Karpas-422 (cell line): ENCODE results near the gene AADACL2. TPM values are rescaled to one million over a fixed set of nuclear protein-coding genes. Genes with fewer than 3 reads are reported as not detected.

Experiments
- DNase-seq: peaks from one replicate; pipeline ENCODE4 v3.0.0-alpha.2; 2015
- H2AFZ ChIP-seq: fragments of 200-600 bp; sonication (generic); 2 replicates; pipeline ENCODE4 v1.6.1; 2014; ENCODE audit warnings: antibody characterized with exemption, low read length, mixed read lengths
- H3K27ac ChIP-seq: fragments of 200-600 bp; sonication (generic); 2 replicates; pipeline ENCODE4 v1.5.1; 2014; ENCODE audit warnings: mild to moderate bottlenecking, low read length, moderate library complexity
- H3K27me3 ChIP-seq: fragments of 200-600 bp; sonication (generic); 2 replicates; pipeline ENCODE4 v1.6.1; 2014; ENCODE audit warnings: low read length, mixed read lengths
- H3K36me3 ChIP-seq: fragments of 200-600 bp; sonication (generic); 2 replicates; pipeline ENCODE4 v1.6.1; 2014; ENCODE audit warnings: low read length, mixed read lengths; ENCODE audit not compliant: insufficient read depth
- H3K4me1 ChIP-seq: fragments of 200-600 bp; sonication (generic); 2 replicates; pipeline ENCODE4 v1.6.1; 2014; ENCODE audit warnings: mild to moderate bottlenecking, low read length, mixed read lengths
- H3K4me2 ChIP-seq: fragments of 200-600 bp; sonication (generic); 2 replicates; pipeline ENCODE4 v1.6.1; 2014; ENCODE audit warnings: low read length, low read depth, mild to moderate bottlenecking; ENCODE audit not compliant: poor library complexity, severe bottlenecking
- H3K4me3 ChIP-seq: fragments of 200-600 bp; sonication (generic); 2 replicates; pipeline ENCODE4 v1.5.1; 2014; ENCODE audit warnings: mild to moderate bottlenecking, antibody characterized with exemption, low read length, mixed read lengths
- H3K79me2 ChIP-seq: fragments of 200-600 bp; sonication (generic); 2 replicates; pipeline ENCODE4 v1.6.1; 2014; ENCODE audit warnings: mild to moderate bottlenecking, low read length, mixed read lengths
- H3K9ac ChIP-seq: fragments of 200-600 bp; sonication (generic); 2 replicates; pipeline ENCODE4 v1.6.0; 2014; ENCODE audit warnings: low read length
- H3K9me2 ChIP-seq: fragments of 200-600 bp; sonication (generic), shearing (Covaris generic); replicated peaks from 2 replicates; pipeline ENCODE4 v1.6.0; 2014; ENCODE audit warnings: mild to moderate bottlenecking, low read length, moderate library complexity; ENCODE audit not compliant: insufficient read depth
- H3K9me3 ChIP-seq: fragments of 300-700, 200-600 bp; sonication (generic); 2 replicates; pipeline ENCODE4 v1.6.1; 2014; ENCODE audit warnings: low read length, mixed read lengths
- H4K20me1 ChIP-seq: fragments of 200-600 bp; sonication (generic); 2 replicates; pipeline ENCODE4 v1.6.1; 2014; ENCODE audit warnings: mild to moderate bottlenecking, antibody characterized with exemption, low read length, low read depth; ENCODE audit not compliant: insufficient read depth
- total RNA-seq: library from RNA; depleted of rRNA; stranded (reverse); fragments of >200 nt; shearing (Covaris generic); gene quantifications from 2 replicates; pipeline ENCODE4 v1.2.3, GENCODE V29; 2014; ENCODE audit warnings: low replicate concordance

The AADACL2 gene
- total RNA-seq, 1 experiment from 2014 or later: not detected

DNA sequence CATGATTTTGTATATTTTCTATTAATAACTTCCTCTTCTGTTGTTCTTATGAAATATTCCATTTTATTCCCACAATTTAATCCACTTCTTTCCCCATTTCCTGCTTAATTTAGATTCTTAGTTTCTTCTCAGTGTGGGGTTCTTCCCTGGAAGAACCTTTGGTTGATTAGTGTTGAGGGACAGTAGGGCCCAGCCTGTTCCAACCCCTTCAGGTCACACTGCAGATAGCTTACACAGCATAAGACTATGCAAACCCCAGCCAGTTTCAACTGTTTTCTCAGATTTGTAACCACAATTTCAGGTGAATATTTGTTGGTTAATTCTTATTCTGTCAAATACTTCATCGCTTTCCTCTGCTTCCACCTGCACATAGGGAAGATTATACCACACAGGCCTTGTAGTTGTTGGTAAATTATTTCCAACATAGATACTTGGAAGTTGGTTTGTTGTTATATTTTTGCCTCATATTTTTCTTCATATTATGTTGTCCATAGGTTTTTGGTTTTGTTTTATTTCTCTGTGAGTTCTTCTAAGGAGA is 34.7 kb downstream of the AADACL2 start:
- H3K27ac ChIP-seq: no peak overlapping the region
- H4K20me1 ChIP-seq: no peaks in the 10 kb centered on the region
- H3K79me2 ChIP-seq: no peaks in the 10 kb centered on the region
- H3K27me3 ChIP-seq: no peaks in the 10 kb centered on the region
- no peak for DNase-seq
- no peak overlapping the region for H3K4me3 ChIP-seq
- H2AFZ ChIP-seq: no peak overlapping the region
- H3K4me1 ChIP-seq: no peaks in the 10 kb centered on the region
- no peak overlapping the region for H3K9ac ChIP-seq
- no peaks in the 10 kb centered on the region for H3K36me3 ChIP-seq
- H3K9me2 ChIP-seq: no peaks in the 10 kb centered on the region
- no peaks in the 10 kb centered on the region for H3K9me3 ChIP-seq
- no peak overlapping the region for H3K4me2 ChIP-seq

DNA sequence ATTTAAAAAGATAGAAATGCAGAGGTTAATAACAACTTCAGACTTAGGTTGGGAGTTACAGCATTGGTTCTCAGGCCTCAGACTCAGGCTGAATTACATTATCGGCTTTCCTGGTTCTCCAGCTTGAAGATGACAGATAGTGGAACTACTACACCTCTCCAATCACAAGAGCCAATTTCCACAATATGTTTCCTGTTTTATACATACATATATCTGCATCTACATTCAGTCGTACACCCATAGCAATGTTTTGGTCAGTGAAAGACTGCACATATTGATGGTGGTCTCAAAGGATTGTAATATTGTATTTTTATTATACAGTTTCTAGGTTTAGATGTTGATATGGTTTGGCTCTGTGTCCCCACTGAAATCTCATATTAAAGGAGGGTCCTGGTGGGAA is 35.4 kb downstream of the AADACL2 start:
- no peak overlapping the region for H2AFZ ChIP-seq
- no peak overlapping the region for H3K27ac ChIP-seq
- no peak overlapping the region for H3K4me2 ChIP-seq
- H3K4me1 ChIP-seq: no peaks in the 10 kb centered on the region
- no peak for DNase-seq
- H3K79me2 ChIP-seq: no peaks in the 10 kb centered on the region
- H3K9me3 ChIP-seq: no peaks in the 10 kb centered on the region
- H3K9ac ChIP-seq: no peak overlapping the region
- no peaks in the 10 kb centered on the region for H3K27me3 ChIP-seq
- H4K20me1 ChIP-seq: no peaks in the 10 kb centered on the region
- no peaks in the 10 kb centered on the region for H3K36me3 ChIP-seq
- no peaks in the 10 kb centered on the region for H3K9me2 ChIP-seq
- H3K4me3 ChIP-seq: no peak overlapping the region

DNA sequence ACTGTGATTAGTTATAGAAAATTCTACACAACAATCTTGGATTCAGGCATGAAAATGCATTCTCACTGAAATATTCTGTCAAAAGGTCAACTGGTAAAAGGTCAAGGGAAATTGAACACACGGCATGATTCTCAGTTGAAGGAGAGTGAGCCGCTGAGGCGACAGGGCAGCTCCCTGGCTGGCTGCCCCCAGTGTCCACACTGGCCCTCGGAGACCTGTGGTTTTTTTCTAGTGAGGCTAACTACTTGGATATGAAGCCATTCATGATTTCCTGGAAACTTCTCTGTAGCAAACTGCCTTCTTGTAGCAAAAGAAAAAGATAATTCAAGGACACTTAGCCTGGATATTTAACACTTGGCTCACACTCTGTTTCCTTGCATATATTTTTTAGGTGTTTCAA is 37.2 kb downstream of the AADACL2 start:
- Histone ChIP-seq H3K4me2 (no peak overlapping the region), H3K4me1 (no peaks in the 10 kb centered on the region), H3K79me2 (no peaks in the 10 kb centered on the region), H3K9ac (no peak overlapping the region), H3K9me3 (no peaks in the 10 kb centered on the region), H3K9me2 (no peaks in the 10 kb centered on the region), H4K20me1 (no peaks in the 10 kb centered on the region), H3K4me3 (no peak overlapping the region), H2AFZ (no peak overlapping the region), H3K27me3 (no peaks in the 10 kb centered on the region), H3K27ac (no peak overlapping the region), H3K36me3 (no peaks in the 10 kb centered on the region)
- DNase-seq: no peak

DNA sequence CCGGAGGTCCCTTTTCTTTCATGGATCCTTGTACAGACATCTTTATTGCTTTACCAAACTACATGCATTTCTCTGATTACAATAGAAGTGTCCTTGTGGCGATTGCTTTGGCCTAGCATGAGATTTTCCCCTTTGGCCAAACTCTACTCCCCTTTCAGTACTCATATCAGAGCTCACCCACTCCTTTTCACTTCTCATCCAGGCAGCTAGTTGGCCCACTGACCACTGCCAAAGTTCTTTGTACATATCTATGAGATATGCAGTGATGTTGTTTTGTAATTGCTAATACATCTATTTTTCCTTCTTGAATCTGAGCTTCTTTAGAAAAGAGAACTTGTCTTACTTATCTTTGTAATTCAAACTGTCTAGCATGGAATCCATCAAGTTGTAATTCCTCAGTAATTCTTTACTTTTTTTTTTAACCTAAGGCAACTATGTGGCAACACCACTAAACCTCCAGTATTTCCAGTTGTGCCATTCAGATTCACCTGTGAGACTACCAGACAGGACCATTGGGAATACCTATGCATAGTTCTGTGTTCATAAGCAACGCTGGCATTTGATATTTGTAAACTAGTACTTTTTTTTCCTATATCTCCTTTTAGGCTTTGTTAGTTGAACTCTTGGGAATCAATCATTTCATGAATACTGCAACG is 39.2 kb downstream of the AADACL2 start:
- no peak overlapping the region for H3K9ac ChIP-seq
- no peaks in the 10 kb centered on the region for H3K79me2 ChIP-seq
- H3K9me3 ChIP-seq: no peaks in the 10 kb centered on the region
- H3K27ac ChIP-seq: no peak overlapping the region
- H3K27me3 ChIP-seq: no peaks in the 10 kb centered on the region
- no peaks in the 10 kb centered on the region for H4K20me1 ChIP-seq
- no peaks in the 10 kb centered on the region for H3K4me1 ChIP-seq
- no peaks in the 10 kb centered on the region for H3K36me3 ChIP-seq
- H2AFZ ChIP-seq: no peak overlapping the region
- H3K4me3 ChIP-seq: no peak overlapping the region
- no peak for DNase-seq
- no peaks in the 10 kb centered on the region for H3K9me2 ChIP-seq
- H3K4me2 ChIP-seq: no peak overlapping the region

- Histone ChIP-seq H3K9ac (no peak overlapping the region), H3K9me3 (no peaks in the 10 kb centered on the region), H3K4me1 (no peaks in the 10 kb centered on the region), H3K79me2 (no peaks in the 10 kb centered on the region), H3K9me2 (no peaks in the 10 kb centered on the region), H3K27ac (no peak overlapping the region), H3K36me3 (no peaks in the 10 kb centered on the region), H3K4me2 (no peak overlapping the region), H3K4me3 (no peak overlapping the region), H4K20me1 (no peaks in the 10 kb centered on the region), H2AFZ (no peak overlapping the region), H3K27me3 (no peaks in the 10 kb centered on the region)
- DNase-seq: no peak
Observed at GRCh38 chr3:151774235-151774634, 40.5 kb downstream of the AADACL2 start.

DNA sequence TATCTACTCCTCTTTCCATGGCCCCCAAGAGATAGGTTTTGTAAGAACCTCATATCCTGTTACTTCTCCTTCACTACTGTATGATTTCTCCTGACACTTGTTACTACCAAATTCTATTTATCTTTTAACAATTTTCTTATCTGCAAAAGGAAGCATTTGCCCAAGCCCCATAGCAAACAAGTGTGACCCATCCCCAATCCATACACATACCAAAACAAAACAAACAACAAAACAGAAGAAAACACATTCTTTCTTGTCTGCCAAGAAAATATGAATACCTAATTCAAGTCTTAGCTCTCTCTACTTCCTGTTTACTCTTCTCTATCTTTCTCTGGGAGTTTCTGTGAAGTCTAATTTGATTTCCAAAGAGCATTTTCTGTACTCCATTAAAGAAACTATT is 41.2 kb downstream of the AADACL2 start:
- no peaks in the 10 kb centered on the region for H3K9me2 ChIP-seq
- no peaks in the 10 kb centered on the region for H3K79me2 ChIP-seq
- no peak overlapping the region for H3K9ac ChIP-seq
- no peaks in the 10 kb centered on the region for H4K20me1 ChIP-seq
- no peaks in the 10 kb centered on the region for H3K27me3 ChIP-seq
- H3K4me3 ChIP-seq: no peak overlapping the region
- H3K4me2 ChIP-seq: no peak overlapping the region
- H3K27ac ChIP-seq: no peak overlapping the region
- DNase-seq: no peak
- H2AFZ ChIP-seq: no peak overlapping the region
- no peaks in the 10 kb centered on the region for H3K9me3 ChIP-seq
- no peaks in the 10 kb centered on the region for H3K36me3 ChIP-seq
- no peaks in the 10 kb centered on the region for H3K4me1 ChIP-seq

DNA sequence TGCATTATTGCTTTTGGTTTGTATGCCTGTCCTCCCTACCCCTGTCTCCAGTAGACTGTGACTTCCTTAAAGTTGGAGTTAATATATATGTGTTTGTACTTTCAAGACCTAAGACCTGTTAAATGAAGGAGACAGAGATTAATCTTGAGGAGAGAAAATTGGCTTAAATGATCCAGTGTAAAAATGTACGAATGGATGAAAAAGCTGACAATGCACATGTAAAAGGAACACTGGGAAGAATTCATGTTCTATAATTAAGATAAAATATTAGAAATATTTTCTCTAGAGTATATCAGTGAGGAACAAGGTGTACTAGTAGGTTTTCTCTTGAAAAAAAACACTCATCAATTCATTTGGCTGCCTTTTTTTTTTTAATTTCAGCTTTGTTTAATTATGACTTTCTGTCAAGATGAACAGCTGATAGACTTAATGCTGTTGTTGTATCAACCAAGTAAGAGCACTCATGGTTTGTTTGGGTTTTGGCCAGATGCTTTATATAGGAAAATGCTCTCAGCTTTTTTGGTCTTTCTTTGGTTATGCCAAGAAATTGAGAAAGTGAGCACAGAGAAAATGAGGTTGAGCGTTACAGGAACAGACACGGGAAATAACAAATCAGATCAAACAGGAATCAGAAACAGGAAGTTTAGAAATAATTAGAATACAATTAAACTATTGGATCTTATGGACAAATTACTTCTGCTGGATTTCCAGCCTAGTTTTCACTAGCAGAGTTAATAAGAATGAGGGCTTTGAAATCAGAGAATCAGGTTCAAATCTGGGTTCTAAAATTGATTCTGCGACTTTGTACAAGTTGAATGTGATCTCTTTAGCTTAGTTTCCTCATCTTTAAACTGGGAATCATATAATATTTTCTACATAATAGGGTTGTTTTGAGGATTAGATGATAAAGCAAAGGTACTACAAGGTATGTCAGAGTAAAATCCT is 41.9 kb downstream of the AADACL2 start:
- Histone ChIP-seq H2AFZ (no peak overlapping the region), H3K9me3 (no peaks in the 10 kb centered on the region), H3K9me2 (no peaks in the 10 kb centered on the region), H3K4me2 (no peak overlapping the region), H3K27ac (no peak overlapping the region), H4K20me1 (no peaks in the 10 kb centered on the region), H3K4me1 (no peaks in the 10 kb centered on the region), H3K79me2 (no peaks in the 10 kb centered on the region), H3K27me3 (no peaks in the 10 kb centered on the region), H3K4me3 (no peak overlapping the region), H3K9ac (no peak overlapping the region), H3K36me3 (no peaks in the 10 kb centered on the region)
- DNase-seq: no peak

GRCh38 chr3:151776259-151776740 is 42.6 kb downstream of the AADACL2 start:
- Histone ChIP-seq H3K79me2 (no peaks in the 10 kb centered on the region), H3K9ac (no peak overlapping the region), H3K27me3 (no peaks in the 10 kb centered on the region), H4K20me1 (no peaks in the 10 kb centered on the region), H3K4me3 (no peak overlapping the region), H3K27ac (no peak overlapping the region), H2AFZ (no peak overlapping the region), H3K4me2 (no peak overlapping the region), H3K36me3 (no peaks in the 10 kb centered on the region), H3K4me1 (no peaks in the 10 kb centered on the region), H3K9me2 (no peaks in the 10 kb centered on the region), H3K9me3 (no peaks in the 10 kb centered on the region)
- no peak for DNase-seq
